ENCODE measurements around the gene RAI1. TPM values are rescaled to one million over a fixed set of nuclear protein-coding genes. Genes with fewer than 3 reads are reported as not detected.

RAI1 gene
- total and polyA plus RNA-seq, 2 of the 13 experiments (the other 11 are each of a cell fraction or from before 2014, with no cell fraction given): 3.4 to 5.2 TPM

GRCh38 chr17:17839791-17840707 is 158.8 kb downstream of the RAI1 start (continued):
- peak; percentile 95 for TF ChIP-seq ZNF687 (CRISPR knock-in tag; IDR thresholded peaks at IDR 0.05)
- no peak for TF ChIP-seq ZNF557 (CRISPR knock-in tag; IDR thresholded peaks at IDR 0.05)
- peak; percentile 69; the same call in 1 of the 2 replicates for TF ChIP-seq ZNF547 (CRISPR knock-in tag; IDR thresholded peaks at IDR 0.05)
- peak; percentile 74; the same call in 1 of the 2 replicates for TF ChIP-seq ZNF234 (CRISPR knock-in tag; conservative IDR thresholded peaks at IDR 0.05)
- peak; percentile 24; the same call in 1 of the 2 replicates for TF ChIP-seq BCL6 (CRISPR knock-in tag; IDR thresholded peaks at IDR 0.05)
- TF ChIP-seq GABPB1 (CRISPR knock-in tag; IDR thresholded peaks at IDR 0.05): peak; percentile 92
- no peak for TF ChIP-seq JUNB (CRISPR knock-in tag; IDR thresholded peaks at IDR 0.05; ENCODE audit: borderline replicate concordance)
- no peak; the same call in 1 of the 2 replicates for TF ChIP-seq ZNF142 (CRISPR knock-in tag; IDR thresholded peaks at IDR 0.05)
- no peak; the same call in 1 of the 2 replicates for TF ChIP-seq KLF15 (CRISPR knock-in tag; IDR thresholded peaks at IDR 0.05; ENCODE audit: borderline replicate concordance)
- TF ChIP-seq TIGD3 (CRISPR knock-in tag; IDR thresholded peaks at IDR 0.05; ENCODE audit: borderline replicate concordance): no peak
- TF ChIP-seq PHB2 (IDR thresholded peaks at IDR 0.05; ENCODE audit: partially characterized antibody): no peak
- TF ChIP-seq RFXANK (CRISPR knock-in tag; IDR thresholded peaks at IDR 0.05): no peak
- TF ChIP-seq HNRNPH1 (optimal IDR thresholded peaks at IDR 0.05; ENCODE audit: low read depth, low read length): no peak
- no peak for TF ChIP-seq ATF6 (CRISPR knock-in tag; conservative IDR thresholded peaks at IDR 0.05)
- no peak for TF ChIP-seq ZNF562 (CRISPR knock-in tag; IDR thresholded peaks at IDR 0.05; ENCODE audit: borderline replicate concordance)

All from HepG2 (cell line).